Kidney capillary endothelial cell (primary cell): ENCODE data around the gene DDAH1.

Source experiments
- DNase-seq: peaks from one replicate; pipeline ENCODE4 v3.0.0-alpha.2; 2018; ENCODE audit warnings: low spot score

The DDAH1 gene

DNA sequence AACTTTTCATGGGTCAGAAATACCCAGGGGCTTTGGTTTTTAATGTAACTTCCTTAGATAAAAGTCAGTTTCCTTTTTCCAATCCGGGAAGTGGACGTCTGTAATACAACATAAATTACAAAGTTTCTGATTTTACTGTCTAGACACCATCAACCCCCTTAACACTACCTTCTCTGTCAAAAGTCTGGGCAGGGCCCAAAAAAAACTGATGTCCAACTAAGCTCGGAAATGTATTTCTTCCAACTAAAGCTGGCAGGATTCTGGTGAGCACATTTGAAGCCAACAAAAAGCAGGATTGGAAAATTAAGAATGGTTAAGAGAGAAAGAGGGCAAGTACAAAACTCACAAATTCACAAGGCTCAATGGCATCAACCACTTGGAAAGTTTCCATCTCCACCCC is 24.3 kb downstream of the DDAH1 start:
- DNase-seq = no peak

DNA sequence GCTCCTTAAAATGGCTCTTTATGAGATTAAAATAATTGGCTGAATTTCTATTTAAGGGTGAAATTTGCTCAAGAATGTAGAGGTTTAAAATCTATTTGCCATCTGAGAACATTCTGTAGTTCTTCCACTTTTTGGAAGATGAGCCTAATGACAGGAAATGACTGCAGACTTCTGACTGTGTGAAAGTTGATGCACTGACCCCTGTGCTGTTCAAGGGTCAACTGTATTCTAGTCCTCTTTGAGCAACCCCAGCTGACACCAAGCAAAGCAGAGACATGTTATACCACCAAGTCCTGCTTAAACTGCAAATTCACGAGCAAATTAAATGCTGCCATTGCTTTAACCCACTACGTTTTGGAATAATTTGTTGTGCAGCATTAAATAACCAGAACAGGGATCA is 26.6 kb downstream of the DDAH1 start:
- no peak for DNase-seq

DNA sequence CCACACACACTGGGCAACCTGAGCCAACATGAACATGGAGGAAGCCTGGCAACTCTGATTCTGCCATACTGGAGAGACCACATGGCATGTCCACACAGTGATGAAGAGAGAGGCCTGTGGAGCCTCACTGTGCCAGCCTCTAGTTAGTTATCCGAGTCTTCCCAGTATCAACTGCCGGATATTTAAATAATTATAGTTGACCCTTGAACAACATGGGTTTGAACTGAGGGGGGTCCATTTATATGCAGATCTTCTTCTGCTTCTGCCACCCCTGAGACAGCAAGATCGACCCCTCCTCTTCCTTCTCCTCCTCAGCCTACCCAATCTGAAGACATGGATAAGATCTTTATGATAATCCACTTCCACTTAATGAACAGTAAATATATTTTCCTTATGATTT is 27.8 kb downstream of the DDAH1 start:
- DNase-seq = no peak

DNA sequence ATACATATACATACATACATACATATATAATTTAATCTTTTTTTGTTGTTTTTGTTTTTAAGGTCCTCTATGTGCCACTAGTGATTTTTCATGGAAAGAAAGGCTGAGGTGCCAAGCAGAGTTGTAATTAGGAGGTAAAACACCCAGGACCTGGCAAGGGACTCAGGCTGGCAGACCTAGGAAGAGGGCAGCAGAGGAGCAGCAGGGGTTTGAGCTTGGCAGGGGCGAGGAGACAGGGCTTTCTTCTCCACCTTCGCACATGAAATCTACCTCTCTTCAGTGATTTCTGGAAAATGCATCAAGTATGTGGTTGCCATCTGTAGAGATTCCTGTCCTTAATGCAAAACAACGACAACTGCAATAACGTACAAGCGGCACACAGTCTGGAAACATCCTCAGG is 31.9 kb downstream of the DDAH1 start:
- DNase-seq = no peak

DNA sequence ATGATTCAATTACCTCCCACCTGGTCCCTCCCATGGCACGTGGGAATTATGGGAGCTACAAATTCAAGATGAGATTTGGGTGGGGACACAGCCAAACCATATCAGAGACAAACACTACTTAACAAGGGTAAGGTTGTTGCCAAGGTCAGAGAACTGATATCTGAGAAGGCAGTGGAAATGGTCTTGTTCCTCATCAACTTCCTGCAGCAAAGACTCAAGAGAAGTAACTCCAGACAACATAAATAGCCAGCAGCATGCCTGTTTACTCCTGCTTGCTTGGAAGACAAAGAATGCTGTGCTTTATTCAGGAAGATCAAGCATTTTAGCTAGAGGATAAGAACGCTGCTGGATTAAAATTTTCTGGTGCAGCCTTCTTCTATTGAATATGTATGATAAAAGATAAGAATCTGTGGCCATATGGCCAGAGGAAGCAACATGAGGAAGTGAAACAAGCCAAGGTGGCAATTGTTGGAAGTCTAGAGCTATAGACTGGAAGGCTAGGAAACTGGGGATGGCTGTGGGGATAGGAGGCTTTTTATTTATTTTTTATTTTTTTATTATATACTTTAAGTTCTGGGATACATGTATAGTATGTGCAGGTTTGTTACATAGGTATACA is 36.4 kb downstream of the DDAH1 start:
- no peak for DNase-seq

DNA sequence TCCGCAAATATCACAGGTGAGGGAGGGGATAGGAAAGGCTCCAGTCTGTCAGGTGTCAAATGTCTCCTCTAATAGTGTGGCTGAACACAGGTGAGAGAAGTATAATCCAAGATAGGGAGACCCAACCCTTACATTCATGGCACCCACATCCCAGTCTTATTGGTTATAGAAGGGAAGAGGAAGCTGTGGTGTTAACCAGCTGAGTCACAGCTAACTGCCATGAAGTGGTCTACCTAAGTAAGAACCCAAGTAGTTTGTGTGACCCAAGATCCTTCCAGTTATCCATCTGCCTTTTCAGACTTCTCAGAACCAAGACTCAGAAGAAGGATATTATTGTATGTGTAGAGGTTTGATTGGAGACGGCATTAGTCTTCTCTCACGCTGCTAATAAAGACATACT is 37.1 kb downstream of the DDAH1 start:
- no peak for DNase-seq

DNA sequence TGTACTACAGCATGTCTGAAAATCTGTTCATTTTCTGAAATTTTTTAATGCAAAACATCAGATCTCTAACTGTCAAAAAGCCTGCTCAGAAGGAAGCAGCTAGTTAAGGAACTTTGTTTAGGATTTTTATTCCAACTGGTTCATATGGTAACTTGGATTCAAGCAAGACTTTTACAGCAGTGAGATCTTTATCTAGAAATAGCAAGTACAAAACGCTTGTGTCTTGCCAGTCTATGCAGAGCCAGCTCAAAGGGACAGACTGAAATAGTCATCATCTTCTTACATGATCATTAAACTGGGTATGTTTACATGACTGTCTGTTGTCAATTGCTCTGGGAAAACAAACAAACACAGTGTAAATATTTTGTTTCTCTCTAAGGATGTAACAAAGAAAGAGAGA is 37.6 kb downstream of the DDAH1 start:
- no peak for DNase-seq

DNA sequence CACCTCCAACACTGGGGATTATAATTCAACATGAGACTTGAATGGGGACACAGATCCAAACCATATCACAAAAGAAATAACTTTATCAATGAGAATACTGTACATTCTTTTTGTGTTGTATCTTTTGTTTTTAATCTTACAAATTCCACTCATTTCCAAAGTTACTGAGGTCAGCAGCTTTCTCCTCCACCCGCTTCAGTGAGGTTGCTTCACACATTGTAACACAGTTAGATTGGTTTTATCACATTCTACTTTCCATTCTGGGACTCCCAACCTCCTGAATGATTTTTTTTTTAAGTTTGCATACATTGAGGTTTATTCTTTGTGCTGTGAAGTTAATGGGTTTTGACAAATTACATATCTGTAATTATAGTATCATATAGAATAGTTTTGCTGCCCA is 43.8 kb downstream of the DDAH1 start:
- no peak for DNase-seq

DNA sequence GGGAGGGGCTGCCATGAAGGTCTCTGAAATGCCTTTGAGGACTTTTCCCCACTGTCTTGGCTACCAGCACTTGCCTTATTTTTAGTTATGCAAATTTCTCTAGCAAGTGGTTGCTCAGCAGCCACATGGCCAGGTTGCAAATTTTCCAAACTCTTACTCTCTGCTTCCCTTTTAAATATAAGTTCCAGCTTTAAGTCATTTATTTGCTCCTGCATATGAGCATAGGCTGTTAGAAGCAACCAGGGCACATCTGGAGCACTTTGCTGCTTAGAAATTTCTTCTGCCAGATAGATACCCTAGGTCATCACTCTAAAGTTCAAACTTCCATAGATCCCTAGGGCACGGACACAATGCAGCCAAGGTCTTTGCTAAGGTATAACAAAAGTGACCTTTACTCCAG is 44.8 kb downstream of the DDAH1 start:
- DNase-seq = no peak

DNA sequence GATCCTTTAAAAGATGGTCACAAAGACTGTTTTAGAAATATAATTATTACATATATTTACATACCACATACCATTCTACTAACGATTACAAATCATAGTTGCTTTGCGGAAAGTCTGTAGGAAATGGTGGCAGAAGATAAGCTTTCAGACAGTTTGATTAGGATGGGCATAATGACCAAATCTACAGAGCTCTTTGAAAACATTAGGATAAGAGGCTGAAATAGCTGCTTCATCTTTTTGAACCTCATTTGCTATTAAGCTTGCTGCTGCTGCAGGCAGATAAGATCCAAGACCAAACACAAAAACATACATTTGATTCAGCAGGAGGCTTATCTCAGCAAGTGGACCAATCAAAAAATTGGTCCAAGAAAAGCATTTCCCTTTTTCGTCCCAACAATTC is 47.1 kb downstream of the DDAH1 start:
- no peak for DNase-seq

DNA sequence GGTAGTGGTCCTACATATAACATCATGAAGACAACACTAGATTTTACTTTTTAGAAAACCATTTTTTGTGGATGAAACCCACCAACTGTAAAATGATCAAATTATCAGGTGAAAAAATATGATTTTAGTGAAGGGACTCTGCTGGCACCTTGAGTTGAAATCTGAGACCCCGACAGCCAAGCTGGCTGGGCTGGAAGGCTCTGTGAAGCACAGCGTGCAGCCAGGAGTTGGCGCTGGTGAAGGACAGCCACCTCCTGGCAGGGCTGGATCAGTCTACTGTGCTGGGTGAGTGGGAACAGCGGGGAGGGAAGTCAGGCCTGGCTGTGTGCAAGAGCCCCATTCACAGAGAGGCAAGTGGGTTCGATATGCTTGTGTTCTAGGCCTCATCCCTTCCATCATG is 47.9 kb downstream of the DDAH1 start:
- DNase-seq = no peak

DNA sequence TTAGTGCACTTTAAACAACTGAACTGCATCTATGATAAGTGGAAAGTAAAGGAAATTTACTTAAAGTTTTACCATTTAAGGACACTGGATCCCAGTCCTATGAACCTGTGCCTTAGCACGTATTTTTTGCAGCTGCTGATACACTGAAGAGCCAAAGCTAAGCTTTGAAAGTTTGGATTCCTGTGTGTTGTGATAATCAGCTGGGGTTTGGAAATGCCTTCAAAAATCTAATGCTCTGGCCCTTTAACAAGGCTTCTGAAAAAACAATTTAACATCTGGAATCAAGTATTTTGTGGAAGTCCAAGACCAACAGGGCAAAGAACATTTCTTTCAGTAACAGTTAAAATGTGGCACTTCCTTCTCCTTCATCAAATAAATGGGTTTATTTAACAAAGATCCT is 51.8 kb downstream of the DDAH1 start:
- DNase-seq = no peak

DNA sequence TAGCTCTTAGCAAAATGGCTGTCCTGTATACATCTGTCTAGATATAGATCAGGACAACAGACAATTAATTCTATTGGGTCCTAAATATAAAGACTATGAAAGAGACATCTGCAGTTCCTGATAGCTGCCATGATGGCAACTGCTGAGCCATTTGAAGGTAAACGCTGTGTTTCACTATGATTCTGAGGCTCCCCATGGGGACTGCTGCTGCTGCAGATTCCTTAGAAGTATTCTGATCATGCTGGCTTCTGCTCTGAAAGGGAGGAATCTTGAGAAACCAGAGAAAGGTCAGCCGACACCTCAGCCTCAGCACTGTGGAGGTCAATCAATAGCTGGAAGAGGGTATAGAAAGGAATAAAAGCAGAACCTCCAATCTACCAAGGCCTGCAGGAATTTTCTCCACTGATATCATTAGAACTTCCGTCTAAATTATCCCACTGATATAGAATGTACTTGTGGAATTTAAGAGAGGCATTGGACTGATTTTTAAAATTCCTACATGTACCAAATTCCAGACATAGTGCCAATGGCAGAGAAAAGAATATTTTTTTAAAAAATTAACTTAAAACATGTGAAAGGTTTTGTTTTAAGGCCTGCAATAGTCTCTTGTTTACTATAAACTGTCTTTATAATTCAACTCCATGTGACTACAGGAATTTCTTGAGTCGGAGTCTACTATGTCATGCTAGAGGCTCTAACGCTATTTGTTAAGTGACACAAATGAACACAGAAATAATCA is 53.2 kb downstream of the DDAH1 start:
- DNase-seq = no peak

DNA sequence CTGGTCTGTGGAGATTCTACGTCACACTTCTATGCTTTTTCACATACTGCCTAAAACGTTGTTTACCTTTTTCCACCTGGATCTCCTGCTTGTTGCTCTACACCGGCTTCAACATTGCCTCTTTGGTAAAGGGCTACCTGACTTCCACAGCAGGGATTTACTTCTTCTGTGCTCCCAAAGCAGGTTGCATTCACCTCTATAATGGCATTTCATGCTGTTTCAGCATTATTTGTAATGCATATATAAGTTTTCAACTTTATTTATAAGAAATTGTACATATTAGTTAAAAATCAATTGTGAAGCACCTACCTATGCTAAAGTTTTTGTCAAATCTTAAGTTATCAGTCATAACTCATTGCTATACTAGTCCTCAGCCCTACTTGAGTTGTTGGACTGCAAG is 55.4 kb downstream of the DDAH1 start:
- no peak for DNase-seq

DNA sequence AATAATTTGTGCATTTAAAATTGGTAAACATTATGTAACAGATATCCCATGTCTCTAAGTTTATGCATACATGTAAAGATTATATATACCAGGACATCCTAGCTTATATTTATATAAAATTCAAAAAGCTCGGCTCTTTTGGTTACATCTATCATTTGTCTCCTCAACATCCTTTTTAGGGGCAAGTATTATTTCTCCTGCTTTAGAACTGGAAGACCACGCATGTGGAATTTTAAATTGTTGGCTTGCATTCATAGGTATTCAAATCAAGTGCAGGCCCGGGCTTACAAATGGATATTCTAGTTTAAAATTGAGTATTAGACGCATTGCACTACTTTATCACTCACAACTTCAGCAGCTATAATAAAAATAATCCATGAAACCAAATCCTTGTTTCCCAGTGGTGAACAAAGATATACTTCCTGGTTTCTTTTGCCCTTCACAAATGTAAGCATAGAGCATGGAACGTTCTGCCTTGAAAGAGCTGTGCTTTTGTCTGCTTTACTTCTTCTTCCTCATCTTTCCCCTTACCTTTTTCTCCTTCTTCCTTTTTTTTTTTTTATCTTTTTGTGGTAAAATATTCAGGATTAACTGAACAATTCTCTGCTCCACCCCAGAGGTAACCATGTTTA is 57.1 kb downstream of the DDAH1 start:
- DNase-seq = no peak

DNA sequence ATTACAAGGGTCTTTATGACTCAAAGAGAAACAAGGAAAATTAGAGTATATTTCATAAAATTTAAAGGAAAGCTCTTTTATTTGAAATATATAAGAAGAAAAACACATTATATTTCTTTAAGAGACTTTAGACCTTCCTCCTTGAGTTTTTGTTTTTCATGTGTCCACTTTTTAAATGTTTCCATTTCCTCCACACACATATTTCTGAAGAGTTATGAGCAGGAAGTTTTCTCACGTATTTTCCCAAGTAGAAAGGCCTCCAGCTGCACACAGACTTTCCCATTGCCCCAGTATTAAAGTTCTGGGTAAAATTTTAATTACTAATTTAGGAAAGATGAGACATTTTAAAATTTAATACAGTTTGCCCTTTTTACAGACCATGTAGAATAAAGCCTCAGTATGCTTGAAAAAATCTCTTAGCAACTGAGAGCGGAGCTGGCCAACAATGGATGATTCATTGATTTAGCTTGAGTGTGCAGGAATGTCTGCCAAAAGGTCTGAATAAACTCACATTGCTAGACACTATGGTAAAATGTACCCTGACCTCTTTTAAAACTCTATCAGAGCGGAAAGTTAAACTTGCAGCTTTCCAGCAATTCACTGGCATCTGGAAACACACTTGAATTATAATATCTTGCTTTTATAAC is 57.9 kb downstream of the DDAH1 start:
- DNase-seq = peak; percentile 78

DNA sequence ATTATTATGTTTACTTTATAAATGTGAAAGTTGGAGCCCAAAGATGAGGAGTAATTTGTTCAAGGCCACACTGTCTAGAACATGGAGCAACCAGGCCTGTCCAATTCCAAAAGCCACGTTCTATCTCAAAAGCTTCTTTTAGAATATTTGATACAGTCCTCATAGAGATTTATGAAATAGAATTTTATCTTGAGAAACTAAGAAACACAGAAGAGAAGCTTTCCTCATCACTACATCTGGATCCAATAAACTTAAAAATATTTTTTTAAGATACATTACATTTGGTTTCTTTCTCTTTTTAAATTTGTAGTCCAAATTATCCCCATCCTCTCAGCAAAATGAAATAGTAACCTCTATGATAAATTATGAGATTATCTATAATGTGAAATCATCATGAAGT is 58.9 kb downstream of the DDAH1 start:
- DNase-seq = no peak

DNA sequence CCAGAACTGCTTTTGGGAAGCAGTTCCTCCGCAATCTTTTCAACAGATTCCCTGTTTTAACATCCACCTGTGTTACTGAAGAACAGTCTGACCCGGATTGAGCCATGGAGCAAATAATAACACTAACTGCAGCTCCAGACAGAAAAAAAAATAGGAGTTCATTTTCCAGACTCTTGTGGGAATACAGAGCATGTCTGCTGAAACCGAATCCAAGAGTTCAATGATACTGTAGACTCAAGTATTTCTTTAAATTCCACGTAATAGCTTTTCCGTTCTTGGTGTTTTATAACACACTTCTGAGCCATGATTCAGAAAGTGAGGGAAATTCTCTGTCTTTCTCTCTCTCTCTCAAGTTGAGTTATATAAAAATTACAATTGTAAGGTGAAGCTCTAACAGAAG is 60.6 kb downstream of the DDAH1 start:
- no peak for DNase-seq

DNA sequence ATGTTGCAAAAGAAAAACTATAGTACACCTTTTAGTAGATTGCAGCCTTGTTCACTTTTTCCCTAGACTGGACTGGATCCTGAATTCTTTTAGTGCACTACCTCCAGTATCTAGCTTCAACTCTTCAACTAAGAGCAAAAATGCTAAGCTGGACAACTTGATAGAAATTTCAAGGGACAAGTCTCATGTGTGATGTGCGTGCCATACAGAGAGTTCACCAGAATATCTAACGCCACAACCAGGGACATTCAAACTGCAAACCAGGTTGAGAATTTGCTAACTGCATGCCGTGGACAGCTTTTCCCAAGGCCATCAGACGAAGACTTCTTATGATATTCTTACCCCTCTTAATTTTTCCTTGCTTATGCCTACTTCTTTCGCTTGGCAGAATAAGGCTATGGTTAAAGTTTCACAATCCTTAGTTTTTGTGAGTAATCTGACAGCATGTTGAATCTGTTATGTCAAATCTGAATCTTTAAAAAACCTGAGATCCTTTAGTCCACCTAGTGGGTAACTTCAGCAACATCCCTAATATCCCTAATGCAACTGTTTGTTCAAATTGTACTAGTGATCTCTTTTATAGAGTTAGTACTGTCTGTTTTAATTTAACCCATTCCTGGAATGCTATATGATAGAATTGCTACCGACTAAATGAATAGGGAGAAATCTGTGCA is 66.4 kb downstream of the DDAH1 start:
- peak; percentile 44 for DNase-seq

DNA sequence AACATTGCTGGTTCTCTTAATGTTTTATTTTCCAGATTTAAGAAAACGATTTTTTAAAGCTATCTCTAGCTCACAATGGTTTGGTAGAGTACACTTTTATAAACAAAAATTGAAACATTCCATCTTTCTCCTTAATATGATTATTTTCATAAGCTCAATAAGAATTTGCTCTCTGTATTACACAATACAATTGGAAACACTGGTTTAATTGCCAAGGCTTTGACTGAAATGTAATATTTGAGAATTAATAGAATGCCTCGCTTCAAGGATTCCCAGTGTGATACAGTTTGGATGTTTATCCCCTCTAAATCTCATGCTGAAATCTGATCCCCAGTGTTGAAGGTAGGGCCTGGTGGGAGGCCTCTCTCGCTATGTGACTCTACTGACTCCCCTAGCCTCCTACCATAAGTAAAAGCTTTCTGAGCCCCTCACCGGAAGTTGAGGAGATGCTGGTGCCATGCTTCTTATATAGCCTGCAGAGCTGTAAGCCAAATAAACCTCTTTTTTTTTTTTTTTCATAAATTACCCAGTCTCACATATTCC is 67.4 kb downstream of the DDAH1 start:
- DNase-seq = no peak

DNA sequence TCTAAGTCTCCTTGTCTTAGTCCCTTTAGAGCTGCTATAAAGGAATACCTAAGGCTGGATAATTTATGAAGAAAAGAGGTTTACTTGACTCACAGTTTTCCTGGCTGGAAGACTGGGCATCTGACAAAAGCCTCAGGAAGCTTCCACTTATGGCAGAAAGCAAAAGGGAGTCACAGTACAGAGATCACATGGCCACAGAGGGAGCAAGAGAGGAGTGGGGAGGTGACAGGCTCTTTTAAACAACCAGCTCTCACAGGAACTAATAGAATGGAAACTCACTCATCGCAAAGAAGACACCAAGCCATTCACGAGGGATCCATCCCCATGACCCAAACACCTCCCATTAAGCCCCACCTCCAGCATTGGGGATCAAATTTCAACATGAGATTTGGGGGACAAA is 68.8 kb downstream of the DDAH1 start:
- DNase-seq = no peak

DNA sequence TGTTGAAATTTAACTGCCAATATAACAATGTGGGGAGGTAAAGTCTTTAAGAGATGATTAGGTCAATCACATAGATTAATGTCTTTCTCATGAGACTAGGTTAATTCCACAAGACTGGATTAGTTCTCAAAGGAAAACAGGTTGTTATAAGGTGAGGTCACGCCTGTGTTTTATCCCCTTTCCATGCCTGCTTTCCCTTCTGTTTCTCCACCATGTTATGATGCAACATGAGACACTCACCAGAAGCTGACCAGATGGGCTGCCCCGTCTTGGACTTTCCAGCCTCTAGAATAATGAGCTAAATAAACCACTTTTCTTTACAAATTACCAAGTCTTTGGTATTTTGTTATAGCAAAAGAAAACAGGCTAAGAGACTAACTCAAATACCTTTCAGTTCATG is 70.8 kb downstream of the DDAH1 start:
- no peak for DNase-seq
